GM13976 (cell line): ENCODE data around the gene DIPK1B.

Experiments
- DNase-seq: peaks from one replicate; pipeline ENCODE4 v3.0.0; 2012; ENCODE audit warnings: low spot score
- in situ Hi-C: fragments of 300-500 bp; cut with MboI; formaldehyde crosslinking; loops from one replicate; pipeline ENCODE4 v1.12.0; 2022; ENCODE audit warnings: low sequenced_read_pairs, mixed read lengths, inconsistent platforms; ENCODE audit not compliant: unreplicated experiment
- TF ChIP-seq, protein P1 (sequence below): IDR thresholded peaks from 2 replicates; pipeline ENCODE4 v1.5.1; 2012; ENCODE audit warnings: borderline replicate concordance, mild to moderate bottlenecking; ENCODE audit not compliant: insufficient read depth; ENCODE audit errors: extremely low read depth, missing control alignments, control extremely low read depth

Gene DIPK1B

DNA sequence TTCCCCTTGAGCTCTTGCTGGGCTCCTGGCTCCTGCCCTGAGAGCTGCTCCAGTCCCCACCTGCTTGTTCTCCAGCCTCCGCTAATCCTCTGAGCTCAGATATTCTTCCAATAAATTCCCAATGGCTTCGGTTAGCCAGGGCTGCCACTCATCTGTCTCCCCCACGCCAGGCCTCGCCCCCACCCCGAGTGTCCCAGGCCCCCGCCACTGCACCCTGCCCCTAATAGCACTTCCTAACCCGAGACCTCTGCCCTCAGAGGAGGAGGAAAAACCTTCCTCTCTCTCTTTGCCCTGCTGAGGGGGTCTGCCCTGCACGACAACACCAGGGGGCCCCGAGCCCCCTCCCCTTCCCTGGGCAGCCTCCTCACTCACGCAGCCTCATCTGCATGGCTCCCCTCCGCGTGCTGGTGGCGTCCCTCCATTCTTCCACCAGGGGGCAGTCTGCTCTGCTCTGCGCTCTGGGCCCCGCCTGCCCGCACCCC, 57.4 kb downstream of the DIPK1B start:
- TF ChIP-seq, protein P1, sequence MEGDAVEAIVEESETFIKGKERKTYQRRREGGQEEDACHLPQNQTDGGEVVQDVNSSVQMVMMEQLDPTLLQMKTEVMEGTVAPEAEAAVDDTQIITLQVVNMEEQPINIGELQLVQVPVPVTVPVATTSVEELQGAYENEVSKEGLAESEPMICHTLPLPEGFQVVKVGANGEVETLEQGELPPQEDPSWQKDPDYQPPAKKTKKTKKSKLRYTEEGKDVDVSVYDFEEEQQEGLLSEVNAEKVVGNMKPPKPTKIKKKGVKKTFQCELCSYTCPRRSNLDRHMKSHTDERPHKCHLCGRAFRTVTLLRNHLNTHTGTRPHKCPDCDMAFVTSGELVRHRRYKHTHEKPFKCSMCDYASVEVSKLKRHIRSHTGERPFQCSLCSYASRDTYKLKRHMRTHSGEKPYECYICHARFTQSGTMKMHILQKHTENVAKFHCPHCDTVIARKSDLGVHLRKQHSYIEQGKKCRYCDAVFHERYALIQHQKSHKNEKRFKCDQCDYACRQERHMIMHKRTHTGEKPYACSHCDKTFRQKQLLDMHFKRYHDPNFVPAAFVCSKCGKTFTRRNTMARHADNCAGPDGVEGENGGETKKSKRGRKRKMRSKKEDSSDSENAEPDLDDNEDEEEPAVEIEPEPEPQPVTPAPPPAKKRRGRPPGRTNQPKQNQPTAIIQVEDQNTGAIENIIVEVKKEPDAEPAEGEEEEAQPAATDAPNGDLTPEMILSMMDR: peak; percentile 76
- peak; percentile 81 for DNase-seq
- in situ Hi-C loops: loop anchor here (10.0 kb wide), 1 partner anchor 265 kb away; the partner anchor contains the start of gene FUT7

DNA sequence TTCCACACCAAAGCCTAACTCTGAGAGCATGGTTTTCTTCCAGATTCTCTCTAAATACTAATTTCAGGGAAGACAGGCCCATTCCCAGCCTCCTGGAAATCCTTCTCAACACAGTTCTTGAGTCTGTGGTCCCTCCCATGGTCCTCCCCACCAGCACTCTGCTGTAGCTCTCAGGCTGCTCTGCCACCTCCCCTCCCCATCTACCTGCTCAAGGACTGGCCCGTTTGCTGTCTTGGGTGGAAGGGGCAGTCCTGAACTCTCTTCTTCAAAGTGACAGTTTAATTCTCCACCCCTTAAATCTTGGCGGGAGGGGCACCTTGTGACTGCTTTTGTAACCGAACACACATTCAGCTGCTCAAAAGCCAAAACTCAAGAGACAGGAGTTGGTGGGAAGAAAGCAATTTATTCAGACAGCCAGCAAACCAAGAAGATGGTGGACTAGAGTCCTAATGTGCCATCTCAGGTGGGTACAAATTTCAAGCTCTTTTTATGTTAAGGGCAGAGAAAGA, 59.6 kb downstream of the DIPK1B start:
- no peak for DNase-seq
- in situ Hi-C loops: loop anchor here (10.0 kb wide), 1 partner anchor 263 kb away; the partner anchor contains the start of gene FUT7
- TF ChIP-seq, protein P1: no peak

DNA sequence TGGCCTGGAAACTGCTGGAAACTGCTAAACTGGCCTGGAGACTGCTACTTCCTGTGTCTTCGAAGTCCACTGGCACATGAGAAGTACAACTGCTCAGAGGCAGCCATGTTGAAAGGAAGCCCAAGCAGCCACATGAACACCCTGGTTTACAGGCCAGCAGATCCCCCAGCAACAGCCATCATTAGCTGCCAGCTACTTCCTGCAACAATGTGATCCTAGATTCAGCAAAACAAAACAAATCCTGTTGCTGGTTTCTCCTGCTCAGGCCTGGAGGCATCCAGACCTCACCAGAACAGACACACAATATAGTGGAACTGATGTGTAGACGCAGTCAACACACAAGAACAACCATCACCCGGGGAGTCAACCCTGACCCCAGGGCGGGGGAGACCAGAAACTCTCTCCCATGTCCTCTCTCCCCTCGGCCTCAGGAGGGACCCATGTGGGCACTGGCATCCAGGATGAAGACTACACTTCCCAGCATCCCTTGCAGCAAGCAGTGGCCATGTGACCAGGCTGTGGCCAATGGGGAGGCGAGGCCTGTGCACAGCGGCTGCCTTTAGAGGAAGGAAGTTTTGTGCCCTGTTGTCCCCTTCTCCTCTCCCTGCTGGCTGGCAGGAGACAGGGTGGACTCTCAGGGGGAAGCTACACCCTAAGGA, 61.1 kb downstream of the DIPK1B start:
- in situ Hi-C loops: loop anchor here (10.0 kb wide), 1 partner anchor 261 kb away; the partner anchor contains the start of gene FUT7
- peak; percentile 47 for DNase-seq

More for the DNA sequence above, 61.1 kb downstream of the DIPK1B start:
- TF ChIP-seq, protein P1: no peak
